Trophoblast cell (in vitro differentiated cells and primary cell): ENCODE data around the gene DHH.

Source experiments
- DNase-seq, 2 donors: peaks; one replicate each; pipeline ENCODE4 v3.0.0-alpha.2; 2016
- H2AFZ ChIP-seq: 2 replicates; pipeline ENCODE4 v1.6.1; 2013; ENCODE audit warnings: low read length, moderate library complexity, mild to moderate bottlenecking; ENCODE audit not compliant: insufficient read depth, poor library complexity
- H2AK5ac ChIP-seq: 2 replicates; pipeline ENCODE4 v1.6.1; 2013; ENCODE audit warnings: mild to moderate bottlenecking, low read length
- H2BK120ac ChIP-seq: 2 replicates; pipeline ENCODE4 v1.6.1; 2013; ENCODE audit warnings: low read length, mild to moderate bottlenecking, moderate library complexity; ENCODE audit not compliant: insufficient read depth, poor library complexity
- H2BK12ac ChIP-seq: 2 replicates; pipeline ENCODE4 v1.6.1; 2013; ENCODE audit warnings: mild to moderate bottlenecking, low read length, moderate library complexity
- H2BK5ac ChIP-seq: 2 replicates; pipeline ENCODE4 v1.6.1; 2013; ENCODE audit warnings: low read length, low read depth, moderate library complexity, mild to moderate bottlenecking; ENCODE audit not compliant: poor library complexity
- H3K14ac ChIP-seq: 2 replicates; pipeline ENCODE4 v1.6.1; 2013; ENCODE audit warnings: mild to moderate bottlenecking, low read length
- H3K18ac ChIP-seq: 2 replicates; pipeline ENCODE4 v1.6.1; 2013; ENCODE audit warnings: mild to moderate bottlenecking, low read length
- H3K23ac ChIP-seq: 2 replicates; pipeline ENCODE4 v1.6.1; 2013; ENCODE audit warnings: low read length
- H3K27ac ChIP-seq: 2 replicates; pipeline ENCODE4 v1.5.1; 2013; ENCODE audit warnings: low read depth, mild to moderate bottlenecking, inconsistent platforms, low read length, moderate library complexity
- H3K27me3 ChIP-seq: 2 replicates; pipeline ENCODE4 v1.6.1; 2013; ENCODE audit warnings: inconsistent platforms, mild to moderate bottlenecking, low read length, moderate library complexity; ENCODE audit not compliant: insufficient read depth
- H3K36me3 ChIP-seq, 2 experiments: 1 replicate in 1 of 2; 2 replicates in 1 of 2; pipeline ENCODE4 v1.6.1; 2013; ENCODE audit warnings: low read length in 2 of 2, mild to moderate bottlenecking in 2 of 2, moderate library complexity in 1 of 2; ENCODE audit not compliant: insufficient read depth in 2 of 2, control insufficient read depth in 1 of 2
- H3K4ac ChIP-seq: 2 replicates; pipeline ENCODE4 v1.6.1; 2013; ENCODE audit warnings: low read depth, mild to moderate bottlenecking, low read length, moderate library complexity
- H3K4me1 ChIP-seq, 2 experiments: 1 replicate in 1 of 2; 2 replicates in 1 of 2; pipeline ENCODE4 v1.6.1; 2013; ENCODE audit warnings: low read length in 2 of 2, mild to moderate bottlenecking in 2 of 2, moderate library complexity in 1 of 2; ENCODE audit not compliant: insufficient read depth in 2 of 2, control insufficient read depth in 1 of 2
- H3K4me2 ChIP-seq: 2 replicates; pipeline ENCODE4 v1.6.1; 2013; ENCODE audit warnings: inconsistent platforms, mild to moderate bottlenecking, low read length, moderate library complexity
- H3K4me3 ChIP-seq: 2 replicates; pipeline ENCODE4 v1.5.1; 2013; ENCODE audit warnings: mild to moderate bottlenecking, low read depth, low read length, inconsistent platforms
- H3K79me1 ChIP-seq: one replicate; pipeline ENCODE4 v1.6.1; 2013; ENCODE audit warnings: low read length
- H3K79me2 ChIP-seq: 2 replicates; pipeline ENCODE4 v1.6.1; 2013; ENCODE audit warnings: low read length, mild to moderate bottlenecking; ENCODE audit not compliant: control insufficient read depth, insufficient read depth, poor library complexity
- H3K9ac ChIP-seq: 2 replicates; pipeline ENCODE4 v1.6.1; 2013; ENCODE audit warnings: mild to moderate bottlenecking, low read length
- H3K9me3 ChIP-seq: 2 replicates; pipeline ENCODE4 v1.6.1; 2013; ENCODE audit warnings: low read depth, mild to moderate bottlenecking, control low read depth, inconsistent platforms, low read length; ENCODE audit not compliant: insufficient read depth
- H4K12ac ChIP-seq: 2 replicates; pipeline ENCODE4 v1.6.1; 2013; ENCODE audit warnings: low read depth, mild to moderate bottlenecking, low read length, moderate library complexity
- H4K8ac ChIP-seq: 2 replicates; pipeline ENCODE4 v1.6.1; 2013; ENCODE audit warnings: low read depth, mild to moderate bottlenecking, low read length, moderate library complexity
- H4K91ac ChIP-seq: one replicate; pipeline ENCODE4 v1.6.1; 2013; ENCODE audit warnings: low read depth, mild to moderate bottlenecking, low read length, moderate library complexity
- WGBS: extraction: QIAGEN DNeasy Blood & Tissue Kit; methylation state at CpG from one replicate; pipeline ENCODE4 v1.1.7; 2013; ENCODE audit warnings: missing lambda C conversion rate; ENCODE audit not compliant: insufficient read length, insufficient coverage; ENCODE audit errors: extremely low coverage; 5-methylcytosine and 5-hydroxymethylcytosine counted together

DHH gene

DNA sequence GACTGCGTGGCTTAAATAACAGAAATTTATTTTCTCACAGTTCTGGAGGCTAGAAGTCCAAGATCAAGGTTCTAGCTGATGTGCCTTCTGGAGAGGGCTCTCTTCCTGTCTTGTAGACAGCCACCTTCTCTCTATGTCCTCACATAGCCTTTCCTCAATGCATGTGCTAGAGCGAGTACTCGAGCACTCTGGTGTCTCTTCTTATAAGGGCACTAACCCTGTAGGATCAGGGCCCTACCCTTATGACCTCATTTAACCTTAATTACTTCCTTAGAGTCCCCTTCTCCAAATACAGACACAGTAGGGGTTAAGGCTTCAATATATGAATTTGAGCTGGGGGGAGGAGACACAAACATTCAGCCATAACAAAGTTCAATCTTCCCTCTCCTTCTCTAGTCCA, 10.2 kb downstream of the DHH start:
- no peak overlapping the region for H4K91ac ChIP-seq

DNA sequence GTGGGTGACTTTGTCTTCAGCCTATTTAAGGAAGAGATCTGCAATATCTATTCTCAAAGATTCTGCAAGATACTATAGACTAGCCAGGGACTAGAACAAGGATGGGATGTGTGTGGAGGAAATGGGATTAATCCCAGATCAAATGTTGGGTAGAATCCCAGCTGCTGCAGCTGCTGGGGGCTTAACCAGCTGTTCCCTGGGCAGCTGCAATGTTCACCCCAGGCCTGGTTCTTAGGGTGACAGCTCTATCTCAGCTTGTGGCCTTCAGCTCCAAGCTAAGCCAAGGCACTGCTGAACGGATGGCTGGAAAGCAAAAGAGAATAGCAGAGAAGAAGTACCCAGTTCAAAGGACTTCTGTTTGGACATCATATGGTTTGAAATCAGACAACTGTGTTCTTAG, 14.8 kb downstream of the DHH start:
- Histone ChIP-seq H3K23ac (no peak overlapping the region), H3K14ac (no peak overlapping the region), H2BK5ac (no peak overlapping the region), H4K91ac (no peak overlapping the region), H3K4ac (no peak overlapping the region), H3K27ac (no peak overlapping the region), H3K4me2 (no peak overlapping the region), H3K9ac (no peak overlapping the region), H3K79me2 (no peaks in the 10 kb centered on the region), H4K8ac (no peak overlapping the region), H3K4me1 (no peaks in the 10 kb centered on the region), H3K18ac (no peak overlapping the region), H3K27me3 (peaks cover 4% of the 10 kb centered on the region), H3K36me3 (no peaks in the 10 kb centered on the region), H3K4me3 (no peak overlapping the region), H4K12ac (no peak overlapping the region), H2BK120ac (no peak overlapping the region), H3K79me1 (no peaks in the 10 kb centered on the region), H2AK5ac (no peak overlapping the region), H2AFZ (no peak overlapping the region), H2BK12ac (no peak overlapping the region), H3K9me3 (no peaks in the 10 kb centered on the region)
- no peak for DNase-seq
- no CpG with 5 or more reads among the region's 1 CpG for WGBS

More for the DNA sequence above, 10.2 kb downstream of the DHH start:
- no peak overlapping the region for H2AK5ac ChIP-seq
- H3K18ac ChIP-seq = no peak overlapping the region
- H3K79me1 ChIP-seq = no peaks in the 10 kb centered on the region
- H3K27ac ChIP-seq = no peak overlapping the region
- H2AFZ ChIP-seq = no peak overlapping the region
- H3K4ac ChIP-seq = no peak overlapping the region
- H3K4me3 ChIP-seq = no peak overlapping the region
- H2BK5ac ChIP-seq = no peak overlapping the region
- H3K23ac ChIP-seq = no peak overlapping the region
- H3K36me3 ChIP-seq = no peaks in the 10 kb centered on the region
- H4K12ac ChIP-seq = no peak overlapping the region
- whole genome bisulfite sequencing = no CpG with 5 or more reads among the region's 3 CpGs
- H3K14ac ChIP-seq = no peak overlapping the region
- H3K4me1 ChIP-seq = no peaks in the 10 kb centered on the region
- no peak overlapping the region for H2BK12ac ChIP-seq
- H3K9ac ChIP-seq = no peak overlapping the region
- no peak for DNase-seq
- H3K4me2 ChIP-seq = no peak overlapping the region
- peaks cover 15% of the 10 kb centered on the region for H3K27me3 ChIP-seq
- no peak overlapping the region for H4K8ac ChIP-seq
- H2BK120ac ChIP-seq = no peak overlapping the region
- H3K9me3 ChIP-seq = no peaks in the 10 kb centered on the region
- no peaks in the 10 kb centered on the region for H3K79me2 ChIP-seq

DNA sequence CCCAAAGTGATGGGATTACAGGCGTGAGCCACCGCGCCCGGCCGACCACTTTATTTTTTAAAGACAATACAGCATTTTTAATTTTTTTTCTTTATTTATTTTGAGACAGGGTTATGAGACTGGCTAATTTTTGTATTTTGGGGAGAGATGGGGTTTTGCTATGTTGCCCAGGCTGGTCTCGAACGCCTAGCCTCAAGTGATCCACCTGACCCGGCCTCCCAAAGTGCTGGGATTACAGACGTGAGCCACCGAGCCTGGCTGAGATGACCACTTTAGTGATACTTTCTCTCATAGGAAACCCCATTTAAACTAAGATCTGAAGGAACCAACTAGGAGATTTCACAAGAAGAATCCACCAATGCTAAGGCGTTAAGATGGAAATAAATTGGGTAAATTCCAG, 23.6 kb downstream of the DHH start:
- DNase-seq = no peak
- H3K9ac ChIP-seq = no peak overlapping the region
- H3K9me3 ChIP-seq = no peaks in the 10 kb centered on the region
- H2BK5ac ChIP-seq = no peak overlapping the region
- no peak overlapping the region for H3K4me3 ChIP-seq
- H2AK5ac ChIP-seq = no peak overlapping the region
- H2BK120ac ChIP-seq = no peak overlapping the region
- H3K27me3 ChIP-seq = no peaks in the 10 kb centered on the region
- H3K79me1 ChIP-seq = no peaks in the 10 kb centered on the region
- H3K27ac ChIP-seq = no peak overlapping the region
- H2AFZ ChIP-seq = no peak overlapping the region
- no peak overlapping the region for H3K14ac ChIP-seq
- no peaks in the 10 kb centered on the region for H3K36me3 ChIP-seq
- no CpG with 5 or more reads among the region's 11 CpGs for WGBS
- no peak overlapping the region for H2BK12ac ChIP-seq
- H4K91ac ChIP-seq = no peak overlapping the region
- H3K23ac ChIP-seq = no peak overlapping the region
- H3K4me1 ChIP-seq = peaks cover 2 to 7% of the 10 kb centered on the region in 2 experiments
- no peak overlapping the region for H3K4ac ChIP-seq
- no peak overlapping the region for H4K12ac ChIP-seq
- H4K8ac ChIP-seq = no peak overlapping the region
- no peak overlapping the region for H3K18ac ChIP-seq
- H3K4me2 ChIP-seq = no peak overlapping the region
- H3K79me2 ChIP-seq = no peaks in the 10 kb centered on the region

DNA sequence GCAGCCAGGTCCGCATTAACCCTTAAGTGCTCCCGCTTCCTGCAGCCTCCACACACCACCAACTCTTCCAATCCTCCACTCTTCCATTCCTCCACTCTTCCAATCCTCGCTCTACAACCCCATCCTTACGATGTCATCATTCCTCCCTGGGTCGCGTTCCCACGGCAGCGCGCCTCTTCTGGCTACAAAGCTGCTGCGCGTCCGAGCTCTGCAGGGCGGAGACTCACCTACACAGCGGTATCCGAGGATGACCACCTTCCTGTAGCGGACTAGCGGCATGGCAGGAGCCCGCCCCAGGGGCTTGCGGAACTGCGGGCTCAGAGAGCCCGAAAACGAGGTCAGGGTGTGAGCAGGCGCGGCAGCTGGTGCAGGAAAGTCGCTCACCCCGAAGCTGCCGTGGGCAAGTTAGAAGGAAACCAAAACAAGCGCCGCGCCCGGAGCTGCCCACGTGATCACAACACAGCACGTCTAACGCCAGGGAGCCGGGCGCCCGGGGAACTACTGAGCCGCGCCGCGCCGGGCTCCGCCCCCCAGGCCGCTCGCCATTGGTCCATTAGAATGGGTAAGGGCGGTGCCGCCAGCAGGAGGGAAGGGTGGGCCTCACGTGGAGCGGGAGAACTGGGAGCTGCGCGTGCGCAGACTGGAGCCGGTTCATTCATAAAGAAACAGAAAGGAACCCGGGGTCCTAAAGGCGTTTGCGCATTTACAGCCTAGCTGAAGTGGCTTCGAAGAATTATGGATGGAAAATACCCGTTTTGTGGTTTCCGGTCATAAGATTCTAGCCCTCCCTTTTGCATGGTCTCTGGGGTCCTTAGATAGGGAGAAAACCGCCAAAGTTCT, 24.9 kb downstream of the DHH start, which contains the start of gene RHEBL1:
Gene RHEBL1 (minus strand): TSS at position 473 of the 840 bp plus-strand sequence. CDS start 194 bp downstream, at position 279.
- H3K4me1 ChIP-seq = peaks cover 2 to 7% of the 10 kb centered on the region in 2 experiments
- no peaks in the 10 kb centered on the region for H3K36me3 ChIP-seq
- H3K9me3 ChIP-seq = no peaks in the 10 kb centered on the region
- no peak within 1 kb of the TSS for H3K9ac ChIP-seq
- H2BK5ac ChIP-seq = no peak within 1 kb of the TSS
- peak within 1 kb of the TSS; percentile 84 for H3K4me2 ChIP-seq
- H2AK5ac ChIP-seq = no peak within 1 kb of the TSS
- no peak within 1 kb of the TSS for H2BK120ac ChIP-seq
- H3K27me3 ChIP-seq = no peaks in the 10 kb centered on the region
- H4K12ac ChIP-seq = peak within 1 kb of the TSS; percentile 2
- peak within 1 kb of the TSS; percentile 54 for H4K8ac ChIP-seq
- H3K4ac ChIP-seq = no peak within 1 kb of the TSS
- no peak within 1 kb of the TSS for H2BK12ac ChIP-seq
- WGBS = no CpG with 5 or more reads among the region's 60 CpGs
- H3K27ac ChIP-seq = no peak within 1 kb of the TSS
- H3K79me1 ChIP-seq = no peaks in the 10 kb centered on the region
- no peak within 1 kb of the TSS for H3K23ac ChIP-seq
- no peak within 1 kb of the TSS for H4K91ac ChIP-seq
- no peak within 1 kb of the TSS for H3K14ac ChIP-seq
- H3K18ac ChIP-seq = no peak within 1 kb of the TSS
- peak within 1 kb of the TSS; percentile 93 for H2AFZ ChIP-seq
- H3K4me3 ChIP-seq = peak within 1 kb of the TSS; percentile 79
- H3K79me2 ChIP-seq = no peaks in the 10 kb centered on the region
- DNase-seq = peak; percentile 97 to 99
